NCI-H2171 treated with DMSO at 0.1 percent for 48 hours (cell line): ENCODE results near the gene GPC3.
"Not testable (repeated sequence)": the region's sequence is repeated elsewhere in the genome, so short reads cannot be mapped to it uniquely, and the experiment has no call there.

ENCODE experiments used
- DNase-seq: peaks from one replicate; lab custom pipeline; 2025; lab: John Stamatoyannopoulos, UW

GPC3 gene

GRCh38 chrX:133762976-133763548 is 222.3 kb downstream of the GPC3 start:
- DNase-seq = not testable (repeated sequence)

GRCh38 chrX:133754657-133755056 is 230.7 kb downstream of the GPC3 start:
- DNase-seq = no peak

- peak; percentile 7 for DNase-seq
These were observed 235.4 kb downstream of the GPC3 start for GRCh38 chrX:133749951-133750350.

GRCh38 chrX:133749370-133749769 is 236.0 kb downstream of the GPC3 start:
- no peak for DNase-seq

- no peak for DNase-seq
These were observed 238.2 kb downstream of the GPC3 start for GRCh38 chrX:133747196-133747595.

- no peak for DNase-seq
These were observed 238.8 kb downstream of the GPC3 start for GRCh38 chrX:133746593-133746992.

GRCh38 chrX:133745349-133745748 is 240.0 kb downstream of the GPC3 start:
- no peak for DNase-seq

GRCh38 chrX:133742602-133743305 is 242.6 kb downstream of the GPC3 start:
- DNase-seq = no peak

GRCh38 chrX:133741303-133741702 is 244.1 kb downstream of the GPC3 start:
- no peak for DNase-seq

GRCh38 chrX:133726642-133727041 is 258.8 kb downstream of the GPC3 start:
- peak; percentile 75 for DNase-seq

- peak; percentile 90 for DNase-seq
These were observed 259.2 kb downstream of the GPC3 start for GRCh38 chrX:133726211-133726630.

GRCh38 chrX:133723930-133724329 is 261.5 kb downstream of the GPC3 start:
- DNase-seq = no peak

- no peak for DNase-seq
These were observed 262.6 kb downstream of the GPC3 start for GRCh38 chrX:133722756-133723155.

GRCh38 chrX:133720269-133720668 is 265.1 kb downstream of the GPC3 start:
- not testable (repeated sequence) for DNase-seq

- DNase-seq = no peak
These were observed 269.7 kb downstream of the GPC3 start for GRCh38 chrX:133715715-133716114.

- no peak for DNase-seq
These were observed 275.9 kb downstream of the GPC3 start for GRCh38 chrX:133709501-133709900.

GRCh38 chrX:133706890-133707289 is 278.5 kb downstream of the GPC3 start:
- DNase-seq = no peak

GRCh38 chrX:133702230-133702629 is 283.2 kb downstream of the GPC3 start:
- no peak for DNase-seq

GRCh38 chrX:133699023-133699728 is 286.2 kb downstream of the GPC3 start:
- DNase-seq = no peak

GRCh38 chrX:133698298-133698697 is 287.1 kb downstream of the GPC3 start:
- DNase-seq = no peak

GRCh38 chrX:133697656-133698055 is 287.7 kb downstream of the GPC3 start:
- DNase-seq = no peak

GRCh38 chrX:133689997-133690599 is 295.3 kb downstream of the GPC3 start:
- DNase-seq = no peak

GRCh38 chrX:133685822-133686221 is 299.6 kb downstream of the GPC3 start:
- DNase-seq = peak; percentile 97
